ENCODE measurements around the gene LAX1. TPM values are rescaled to one million over a fixed set of nuclear protein-coding genes. Genes with fewer than 3 reads are reported as not detected.

Gene LAX1, protein sequence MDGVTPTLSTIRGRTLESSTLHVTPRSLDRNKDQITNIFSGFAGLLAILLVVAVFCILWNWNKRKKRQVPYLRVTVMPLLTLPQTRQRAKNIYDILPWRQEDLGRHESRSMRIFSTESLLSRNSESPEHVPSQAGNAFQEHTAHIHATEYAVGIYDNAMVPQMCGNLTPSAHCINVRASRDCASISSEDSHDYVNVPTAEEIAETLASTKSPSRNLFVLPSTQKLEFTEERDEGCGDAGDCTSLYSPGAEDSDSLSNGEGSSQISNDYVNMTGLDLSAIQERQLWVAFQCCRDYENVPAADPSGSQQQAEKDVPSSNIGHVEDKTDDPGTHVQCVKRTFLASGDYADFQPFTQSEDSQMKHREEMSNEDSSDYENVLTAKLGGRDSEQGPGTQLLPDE
- 1 to 10 TPM in 2 of 4 donors, under 1 TPM in 2; 0.13 to 2.3 (median 0.97) TPM for total RNA-seq

DNA sequence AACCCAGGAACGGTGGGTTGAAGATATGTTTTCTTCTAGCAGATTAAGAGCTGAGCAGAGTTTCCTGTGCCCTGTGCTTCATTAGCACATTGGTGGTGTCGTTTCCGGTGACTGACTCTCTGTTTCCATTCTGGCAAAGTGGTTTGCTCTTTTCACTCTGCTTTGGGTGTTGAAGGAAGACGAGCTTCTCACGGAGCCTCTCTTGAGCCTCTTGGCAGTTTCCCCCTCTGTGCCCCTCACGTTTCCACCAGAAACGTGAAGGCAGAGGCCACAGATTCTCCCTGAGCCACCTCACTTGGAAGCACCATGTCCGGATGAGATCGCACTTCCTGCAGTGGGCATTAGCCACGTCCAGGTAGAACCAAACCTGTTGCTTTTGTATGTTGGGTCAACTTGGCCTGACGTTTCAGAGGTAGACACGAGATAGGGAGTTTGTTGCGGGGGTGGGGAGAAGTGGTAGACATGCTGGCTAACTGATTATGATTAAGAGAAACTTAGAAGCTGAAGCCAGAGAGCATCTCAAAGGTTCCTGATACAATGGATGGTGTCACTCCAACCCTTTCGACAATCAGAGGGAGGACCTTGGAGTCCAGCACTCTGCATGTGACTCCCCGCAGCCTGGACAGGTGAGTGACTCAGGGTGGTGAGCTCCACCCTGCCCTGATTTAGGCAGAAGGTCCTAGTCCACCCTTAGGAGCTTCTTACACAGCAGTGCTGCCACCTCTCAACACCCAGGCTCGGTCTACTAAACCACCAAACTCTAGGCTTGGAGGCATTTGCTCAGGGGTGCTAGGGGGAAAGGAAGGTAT lies at the start of gene LAX1:
TSS of gene LAX1 (plus strand) at position 155 of the 809 bp plus-strand sequence. CDS start at position 538, 383 bp downstream.
- Histone ChIP-seq H3K36me3 (no peaks in the 10 kb centered on the region), H3K4me1 (peaks cover 5 to 15% (median 13%) of the 10 kb centered on the region in 4 donors), H3K4me3 (peak within 1 kb of the TSS in 2 of 4 donors; percentile 5 to 37), H3K27ac (replicated peaks in 1 of 4) (peak within 1 kb of the TSS in 1 of 4 donors; percentile 36), H3K27me3 (no peaks in the 10 kb centered on the region), H3K9me3 (no peaks in the 10 kb centered on the region)
- DNase-seq (ENCODE audit: extremely low spot score): no peak
- TF ChIP-seq, protein P1, sequence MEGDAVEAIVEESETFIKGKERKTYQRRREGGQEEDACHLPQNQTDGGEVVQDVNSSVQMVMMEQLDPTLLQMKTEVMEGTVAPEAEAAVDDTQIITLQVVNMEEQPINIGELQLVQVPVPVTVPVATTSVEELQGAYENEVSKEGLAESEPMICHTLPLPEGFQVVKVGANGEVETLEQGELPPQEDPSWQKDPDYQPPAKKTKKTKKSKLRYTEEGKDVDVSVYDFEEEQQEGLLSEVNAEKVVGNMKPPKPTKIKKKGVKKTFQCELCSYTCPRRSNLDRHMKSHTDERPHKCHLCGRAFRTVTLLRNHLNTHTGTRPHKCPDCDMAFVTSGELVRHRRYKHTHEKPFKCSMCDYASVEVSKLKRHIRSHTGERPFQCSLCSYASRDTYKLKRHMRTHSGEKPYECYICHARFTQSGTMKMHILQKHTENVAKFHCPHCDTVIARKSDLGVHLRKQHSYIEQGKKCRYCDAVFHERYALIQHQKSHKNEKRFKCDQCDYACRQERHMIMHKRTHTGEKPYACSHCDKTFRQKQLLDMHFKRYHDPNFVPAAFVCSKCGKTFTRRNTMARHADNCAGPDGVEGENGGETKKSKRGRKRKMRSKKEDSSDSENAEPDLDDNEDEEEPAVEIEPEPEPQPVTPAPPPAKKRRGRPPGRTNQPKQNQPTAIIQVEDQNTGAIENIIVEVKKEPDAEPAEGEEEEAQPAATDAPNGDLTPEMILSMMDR (IDR thresholded peaks at IDR 0.05): no peak
- TF ChIP-seq POLR2A (IDR thresholded peaks at IDR 0.05; ENCODE audit: low read depth) (no peak), EP300 (IDR thresholded peaks at IDR 0.05) (no peak), POLR2AphosphoS5 (IDR thresholded peaks at IDR 0.05) (peak in 1 of 2 donors; percentile 22)
- intact Hi-C loops (cut with DNase I): no loop called here
- WGBS: 84% methylated on average over 16 of the region's 16 CpGs

DNA sequence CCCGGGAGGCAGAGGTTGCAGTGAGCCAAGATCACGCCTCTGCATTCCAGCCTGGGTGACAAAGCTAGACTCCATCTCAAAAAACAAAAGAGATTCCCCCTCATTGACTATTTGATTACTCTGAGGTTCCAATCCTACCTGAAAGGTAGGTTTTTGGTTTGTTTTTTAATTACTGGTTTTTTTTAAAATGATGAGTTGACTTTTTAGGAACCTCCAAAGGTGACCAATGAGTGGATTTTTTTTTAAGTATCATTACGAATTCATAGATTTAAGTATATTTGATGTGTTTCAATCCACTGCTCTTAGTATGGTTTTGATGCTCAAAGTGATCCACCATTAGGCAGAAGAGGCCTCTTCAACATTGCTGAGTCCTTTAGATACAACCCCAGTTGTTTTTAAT lies 47.9 kb upstream of the LAX1 start:
- no peak for TF ChIP-seq POLR2AphosphoS5 (IDR thresholded peaks at IDR 0.05)
- TF ChIP-seq EP300 (IDR thresholded peaks at IDR 0.05): no peak
- TF ChIP-seq, protein P1 (IDR thresholded peaks at IDR 0.05): no peak
- no peak for TF ChIP-seq POLR2A (IDR thresholded peaks at IDR 0.05; ENCODE audit: low read depth)
- Histone ChIP-seq H3K27me3 (no peaks in the 10 kb centered on the region), H3K9me3 (no peaks in the 10 kb centered on the region), H3K36me3 (peaks cover 55 to 95% (median 85%) of the 10 kb centered on the region in 4 donors), H3K27ac (replicated peaks in 1 of 4) (no peak overlapping the region), H3K4me1 (no peaks in the 10 kb centered on the region), H3K4me3 (no peak overlapping the region)
- DNase-seq (ENCODE audit: extremely low spot score): no peak
- WGBS: 81% methylated on average over 3 of the region's 3 CpGs
- intact Hi-C loops (cut with DNase I): no loop called here

DNA sequence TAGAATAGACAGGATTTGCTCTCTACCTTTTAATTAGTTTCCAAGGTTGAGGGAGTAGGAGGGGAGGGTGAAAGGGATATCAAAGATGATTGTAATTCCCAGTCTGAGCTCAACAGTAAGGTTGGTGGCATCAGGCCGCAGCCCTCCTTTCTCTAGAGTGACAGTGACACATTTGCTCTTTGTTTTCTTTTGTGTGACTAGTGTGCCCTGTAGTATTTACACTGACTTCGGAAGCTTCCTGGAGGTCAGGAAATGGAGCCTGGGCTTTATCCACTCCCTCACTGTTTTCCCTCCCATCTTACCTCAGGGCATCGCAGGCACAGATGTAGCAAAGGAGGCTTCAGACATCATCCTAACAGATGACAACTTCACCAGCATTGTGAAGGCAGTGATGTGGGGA lies 44.7 kb upstream of the LAX1 start:
- Histone ChIP-seq H3K27me3 (no peaks in the 10 kb centered on the region), H3K9me3 (no peaks in the 10 kb centered on the region), H3K4me1 (no peaks in the 10 kb centered on the region), H3K27ac (replicated peaks in 1 of 4) (peak overlapping the region in 3 of 4 donors; percentile 1 to 43 (median 19)), H3K36me3 (peaks cover 64 to 95% (median 86%) of the 10 kb centered on the region in 4 donors), H3K4me3 (no peak overlapping the region)
- DNase-seq (ENCODE audit: extremely low spot score): no peak
- WGBS: 87% methylated on average over 3 of the region's 3 CpGs
- intact Hi-C loops (cut with DNase I): no loop called here
- TF ChIP-seq POLR2AphosphoS5 (IDR thresholded peaks at IDR 0.05) (no peak), POLR2A (IDR thresholded peaks at IDR 0.05; ENCODE audit: low read depth) (no peak), EP300 (IDR thresholded peaks at IDR 0.05) (no peak)
- TF ChIP-seq, protein P1 (IDR thresholded peaks at IDR 0.05): no peak

GRCh38 chr1:203722909-203723308 lies 42.1 kb upstream of the LAX1 start:
- Histone ChIP-seq H3K9me3 (no peaks in the 10 kb centered on the region), H3K36me3 (peaks cover 80 to 100% (median 96%) of the 10 kb centered on the region in 4 donors)
- intact Hi-C loops (cut with DNase I): no loop called here

More at GRCh38 chr1:203722909-203723308, 42.1 kb upstream of the LAX1 start:
- H3K4me1 ChIP-seq: no peaks in the 10 kb centered on the region
- no peak overlapping the region for H3K27ac ChIP-seq (replicated peaks in 1 of 4)
- DNase-seq (ENCODE audit: extremely low spot score): no peak
- TF ChIP-seq, protein P1 (IDR thresholded peaks at IDR 0.05): no peak
- no peak for TF ChIP-seq EP300 (IDR thresholded peaks at IDR 0.05)
- TF ChIP-seq POLR2A (IDR thresholded peaks at IDR 0.05; ENCODE audit: low read depth): no peak
- TF ChIP-seq POLR2AphosphoS5 (IDR thresholded peaks at IDR 0.05): no peak
- no peaks in the 10 kb centered on the region for H3K27me3 ChIP-seq
- H3K4me3 ChIP-seq: no peak overlapping the region

Data from esophagus muscularis mucosa (tissue), 4 donors.